Activated naive CD4-positive, alpha-beta T cell treated with anti-CD3 and anti-CD28 coated beads for 36 hours (primary cell): ENCODE measurements around the gene IDI2. TPM values are rescaled to one million over a fixed set of nuclear protein-coding genes. Genes with fewer than 3 reads are reported as not detected.
"Not testable (repeated sequence)": the region's sequence is repeated elsewhere in the genome, so short reads cannot be mapped to it uniquely, and the experiment has no call there.

Experiments
- CTCF ChIA-PET: fragments of 350-600 bp; sonication (Branson Sonifier 250); formaldehyde crosslinking; loops from one replicate; lab custom pipeline; 2021; ENCODE audit warnings: antibody characterized with exemption; lab: Charles Lee
- DNase-seq: peaks from one replicate; pipeline ENCODE4 v3.0.0-alpha.2; 2020
- H3K27ac Mint-ChIP-seq: one replicate; pipeline ENCODE4 v1.8.0; 2021; ENCODE audit warnings: mild to moderate bottlenecking, mixed read lengths
- H3K27me3 Mint-ChIP-seq: one replicate; pipeline ENCODE4 v1.8.0; 2021; ENCODE audit warnings: low read depth, mixed read lengths
- H3K36me3 Mint-ChIP-seq: one replicate; pipeline ENCODE4 v1.8.0; 2021; ENCODE audit warnings: low read depth, mixed read lengths
- H3K4me1 Mint-ChIP-seq: one replicate; pipeline ENCODE4 v1.8.0; 2021; ENCODE audit warnings: low read depth, mixed read lengths
- H3K4me3 Mint-ChIP-seq: one replicate; pipeline ENCODE4 v1.8.0; 2021; ENCODE audit warnings: mild to moderate bottlenecking, moderate library complexity, mixed read lengths
- H3K9me3 Mint-ChIP-seq: one replicate; pipeline ENCODE4 v1.8.0; 2021; ENCODE audit warnings: mixed read lengths
- intact Hi-C: fragments of 100-400 bp; cut with micrococcal nuclease; formaldehyde crosslinking; loops from one replicate; pipeline ENCODE4 v1.15.1; 2023
- total RNA-seq, 2 experiments: library from RNA; stranded (reverse); gene quantifications; one replicate each; pipeline ENCODE4 v1.2.3, GENCODE V29; 2021

The IDI2 gene
- total RNA-seq, 2 experiments from 2014 or later, result not detected

DNA sequence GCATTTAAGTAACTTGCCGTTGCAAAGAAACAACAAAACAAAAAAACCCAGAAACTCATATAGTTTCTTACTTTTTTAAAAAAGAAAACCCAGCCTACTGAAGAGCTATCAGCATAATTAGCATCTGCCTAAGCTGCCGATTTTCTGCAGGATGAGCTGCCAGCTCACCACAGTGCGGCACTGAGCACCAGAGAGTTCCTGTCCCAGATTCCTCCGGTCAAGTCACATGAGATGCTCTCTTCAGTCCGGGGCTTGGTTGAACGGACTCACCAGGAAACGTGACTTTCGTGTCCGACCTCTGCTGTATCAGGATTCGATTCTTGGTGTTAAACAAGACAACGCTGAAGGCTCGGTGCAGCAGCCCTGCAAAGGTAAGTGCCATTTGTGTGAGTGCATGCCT lies 3.2 kb downstream of the IDI2 start:
- H3K9me3 Mint-ChIP-seq, result no peaks in the 10 kb centered on the region
- intact Hi-C loops, result no loop called here
- H3K4me3 Mint-ChIP-seq, result no peak overlapping the region
- CTCF ChIA-PET, result no interaction called here
- H3K27me3 Mint-ChIP-seq, result no peaks in the 10 kb centered on the region
- peaks cover 47% of the 10 kb centered on the region for H3K36me3 Mint-ChIP-seq
- no peak overlapping the region for H3K27ac Mint-ChIP-seq
- no peaks in the 10 kb centered on the region for H3K4me1 Mint-ChIP-seq
- DNase-seq, result no peak

DNA sequence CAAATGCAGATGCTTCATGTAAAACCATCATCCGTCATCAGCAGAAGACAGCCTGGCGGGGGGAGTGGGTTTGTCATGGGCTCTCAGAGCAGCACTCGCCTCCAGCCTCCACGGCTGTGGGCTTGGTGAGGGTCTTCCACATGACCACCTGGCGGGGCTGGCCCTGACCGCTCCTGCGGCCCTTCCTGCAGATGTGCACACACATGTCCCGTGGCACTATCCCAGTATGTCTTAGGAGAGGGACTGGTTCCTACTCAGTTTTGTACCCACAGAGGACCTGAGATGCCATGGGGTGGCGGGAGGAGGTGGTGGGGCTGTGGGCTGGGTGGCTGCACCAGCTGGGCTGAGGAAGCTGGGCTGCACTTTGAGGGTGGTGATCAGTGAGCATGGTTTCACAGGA lies 4.7 kb downstream of the IDI2 start:
- intact Hi-C loops, result no loop called here
- H3K27ac Mint-ChIP-seq, result no peak overlapping the region
- no peak for DNase-seq
- CTCF ChIA-PET, result no interaction called here
- no peaks in the 10 kb centered on the region for H3K9me3 Mint-ChIP-seq
- no peaks in the 10 kb centered on the region for H3K4me1 Mint-ChIP-seq
- no peaks in the 10 kb centered on the region for H3K27me3 Mint-ChIP-seq
- H3K4me3 Mint-ChIP-seq, result no peak overlapping the region
- peaks cover 58% of the 10 kb centered on the region for H3K36me3 Mint-ChIP-seq

DNA sequence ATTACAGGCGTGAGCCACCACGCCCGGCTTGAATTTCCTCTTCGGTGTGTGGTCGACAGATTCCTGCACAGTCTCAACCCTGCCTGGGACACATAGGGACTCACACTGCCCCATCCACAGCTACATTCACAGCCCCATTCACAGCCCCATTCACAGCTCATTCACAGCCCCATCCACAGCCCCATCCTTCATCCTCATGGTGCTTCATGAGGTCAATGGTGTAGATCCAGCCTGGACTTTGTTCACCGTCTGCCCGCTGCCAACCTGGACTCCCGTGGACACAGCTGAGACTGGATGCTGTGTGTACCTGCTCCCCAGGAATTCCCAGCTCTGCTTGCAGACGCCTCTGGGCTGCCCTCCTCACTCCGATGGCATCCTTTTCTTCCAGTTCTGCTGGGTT lies 5.2 kb downstream of the IDI2 start:
- Mint-ChIP-seq H3K4me3 (no peak overlapping the region), H3K36me3 (peaks cover 60% of the 10 kb centered on the region), H3K9me3 (no peaks in the 10 kb centered on the region), H3K27ac (no peak overlapping the region), H3K4me1 (no peaks in the 10 kb centered on the region), H3K27me3 (no peaks in the 10 kb centered on the region)
- CTCF ChIA-PET, result no interaction called here
- intact Hi-C loops, result no loop called here
- DNase-seq, result no peak

DNA sequence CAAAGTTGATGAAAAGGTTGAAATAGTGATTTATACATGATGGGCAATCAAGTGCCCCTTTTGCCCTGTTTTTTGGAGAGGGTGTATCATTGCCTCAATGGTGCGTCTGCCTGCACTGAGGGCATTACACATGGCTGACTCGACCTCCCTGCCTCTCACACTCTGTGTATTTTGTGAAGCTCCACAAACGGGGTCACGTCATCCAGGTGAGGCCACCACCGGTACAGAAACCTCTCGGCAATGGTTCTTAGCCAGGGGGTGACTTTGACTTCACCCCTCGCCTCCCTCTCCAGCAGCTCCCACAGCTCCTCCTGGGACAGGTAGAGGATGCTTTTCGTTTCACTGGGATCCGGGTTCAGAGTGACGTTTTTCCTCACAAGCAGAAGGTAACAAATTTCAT lies 6.3 kb downstream of the IDI2 start:
- Mint-ChIP-seq H3K4me3 (no peak overlapping the region), H3K27me3 (no peaks in the 10 kb centered on the region), H3K36me3 (peaks cover 56% of the 10 kb centered on the region), H3K27ac (no peak overlapping the region), H3K9me3 (no peaks in the 10 kb centered on the region), H3K4me1 (no peaks in the 10 kb centered on the region)
- CTCF ChIA-PET, result no interaction called here
- intact Hi-C loops, result no loop called here
- no peak for DNase-seq

DNA sequence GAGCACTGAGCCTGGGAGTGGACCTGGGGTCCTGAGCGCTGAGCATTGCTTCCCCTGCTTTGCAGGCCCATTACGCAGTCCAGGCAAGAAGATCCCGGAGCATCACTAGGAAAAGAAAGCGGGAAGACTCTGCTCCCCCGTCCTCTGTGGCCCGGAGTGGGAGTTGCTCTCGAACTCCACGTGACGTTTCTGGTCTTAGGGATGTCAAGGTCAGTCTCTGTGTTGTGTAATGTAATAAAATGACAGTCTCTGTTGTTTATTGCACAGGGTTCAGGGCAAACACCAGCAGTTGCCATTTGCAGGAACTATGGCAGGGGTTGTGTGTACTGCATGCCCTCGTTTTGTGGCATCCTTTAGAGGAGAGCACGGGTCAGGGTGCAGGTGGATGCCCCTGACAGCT lies 10.0 kb downstream of the IDI2 start:
- no peak for DNase-seq
- intact Hi-C loops, result no loop called here
- CTCF ChIA-PET, result no interaction called here

DNA sequence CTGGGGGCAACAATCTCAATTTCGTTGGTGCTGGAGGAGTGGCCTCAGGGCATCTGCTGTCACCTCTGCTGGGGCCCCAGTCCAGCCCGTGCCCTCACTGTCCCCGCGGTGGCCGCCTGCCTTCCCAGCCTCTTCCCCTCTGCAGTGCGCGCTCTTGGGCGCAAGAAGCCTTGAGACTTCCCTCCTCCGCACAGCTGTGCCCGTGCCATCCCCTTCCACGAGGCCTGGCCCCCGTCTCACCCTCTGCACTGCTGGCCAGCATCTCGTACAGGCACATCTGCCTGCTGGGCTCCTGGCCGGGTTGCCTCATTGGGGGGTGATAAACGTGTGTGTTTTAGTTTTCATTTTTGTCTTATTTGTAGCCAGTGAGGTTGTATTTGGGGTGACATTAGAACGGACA lies 14.0 kb downstream of the IDI2 start:
- Mint-ChIP-seq H3K9me3 (no peaks in the 10 kb centered on the region), H3K36me3 (peaks cover 63% of the 10 kb centered on the region), H3K27ac (no peak overlapping the region), H3K4me3 (no peak overlapping the region), H3K27me3 (no peaks in the 10 kb centered on the region), H3K4me1 (peaks cover 5% of the 10 kb centered on the region)
- no peak for DNase-seq
- CTCF ChIA-PET, result no interaction called here
- intact Hi-C loops, result no loop called here

More for the DNA sequence above, 10.0 kb downstream of the IDI2 start:
- peaks cover 70% of the 10 kb centered on the region for H3K36me3 Mint-ChIP-seq
- no peaks in the 10 kb centered on the region for H3K4me1 Mint-ChIP-seq
- no peak overlapping the region for H3K27ac Mint-ChIP-seq
- H3K9me3 Mint-ChIP-seq, result no peaks in the 10 kb centered on the region
- no peaks in the 10 kb centered on the region for H3K27me3 Mint-ChIP-seq
- no peak overlapping the region for H3K4me3 Mint-ChIP-seq

DNA sequence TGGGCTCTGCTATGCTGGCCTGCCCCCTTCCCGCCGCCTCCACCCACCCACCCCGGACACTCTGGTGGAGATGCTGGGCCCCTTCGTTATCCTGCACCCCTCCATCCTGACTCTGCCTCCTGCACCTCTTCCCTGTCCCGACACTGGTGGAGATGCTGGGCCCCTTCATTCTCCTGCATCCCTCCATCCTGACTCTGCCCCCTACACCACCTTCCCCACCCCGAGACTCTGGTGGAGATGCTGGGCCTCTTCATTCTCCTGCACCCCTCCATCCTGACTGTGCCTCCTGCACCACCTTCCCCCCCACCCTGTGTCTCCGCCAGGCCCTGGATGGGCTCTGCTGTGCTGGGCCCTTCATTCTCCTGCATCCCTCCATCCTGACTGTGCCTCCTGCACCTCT lies 15.0 kb downstream of the IDI2 start:
- CTCF ChIA-PET, result no interaction called here
- intact Hi-C loops, result no loop called here
- Mint-ChIP-seq H3K4me1 (peaks cover 5% of the 10 kb centered on the region), H3K36me3 (peaks cover 57% of the 10 kb centered on the region), H3K4me3 (no peak overlapping the region), H3K27ac (no peak overlapping the region), H3K9me3 (no peaks in the 10 kb centered on the region), H3K27me3 (no peaks in the 10 kb centered on the region)
- DNase-seq, result no peak

DNA sequence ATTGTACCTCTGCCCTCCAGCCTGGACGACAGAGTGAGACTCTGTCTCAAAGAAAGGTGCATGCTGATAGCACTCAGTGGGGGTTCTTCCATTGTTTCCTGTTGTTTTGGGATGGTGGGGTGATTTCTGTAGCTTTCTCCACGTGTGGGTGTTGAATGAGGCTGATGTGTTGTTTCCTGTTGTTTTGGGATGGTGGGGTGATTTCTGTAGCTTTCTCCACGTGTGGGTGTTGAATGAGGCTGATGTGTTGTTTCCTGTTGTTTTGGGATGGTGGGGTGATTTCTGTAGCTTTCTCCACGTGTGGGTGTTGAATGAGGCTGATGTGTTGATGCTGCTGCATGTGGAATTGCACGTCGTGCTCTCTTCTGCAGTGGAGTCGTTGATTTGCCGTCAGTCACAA lies 15.7 kb downstream of the IDI2 start:
- CTCF ChIA-PET, H3K4me1 Mint-ChIP-seq, H3K27me3 Mint-ChIP-seq, H3K9me3 Mint-ChIP-seq, DNase-seq, H3K27ac Mint-ChIP-seq, H3K4me3 Mint-ChIP-seq: not testable (repeated sequence)
- intact Hi-C loops, result loop anchor here (10.0 kb wide), 1 partner anchor 175 kb away; no protein-coding TSS in a partner anchor
- peaks cover 61% of the 10 kb centered on the region for H3K36me3 Mint-ChIP-seq

DNA sequence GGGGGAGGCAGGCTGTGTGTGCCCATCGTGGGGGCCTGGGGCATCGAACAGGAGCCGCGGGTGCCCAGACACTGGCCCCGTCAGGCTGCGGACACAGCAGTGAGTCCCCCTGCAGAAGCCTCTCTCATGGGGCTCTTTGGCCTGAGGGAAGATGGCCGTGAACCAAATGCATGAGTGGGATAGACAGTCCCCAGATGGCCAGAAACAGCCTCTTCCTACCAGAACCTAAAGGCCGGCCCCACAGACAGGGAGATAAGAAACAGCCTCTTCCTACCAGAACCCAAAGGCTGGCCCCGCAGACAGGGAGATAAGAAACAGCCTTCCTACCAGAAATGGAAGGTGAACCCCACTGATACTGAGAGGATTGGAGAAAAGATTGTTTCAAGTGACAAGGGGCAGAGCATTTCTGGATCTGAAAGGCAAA lies 16.6 kb downstream of the IDI2 start:
- Mint-ChIP-seq H3K9me3 (no peaks in the 10 kb centered on the region), H3K27me3 (no peaks in the 10 kb centered on the region), H3K36me3 (peaks cover 59% of the 10 kb centered on the region), H3K4me3 (no peak overlapping the region), H3K27ac (peak overlapping the region; percentile 60), H3K4me1 (peaks cover 5% of the 10 kb centered on the region)
- CTCF ChIA-PET, result no interaction called here
- DNase-seq, result no peak
- intact Hi-C loops, result loop anchor here (10.0 kb wide), 1 partner anchor 174 kb away; no protein-coding TSS in a partner anchor

DNA sequence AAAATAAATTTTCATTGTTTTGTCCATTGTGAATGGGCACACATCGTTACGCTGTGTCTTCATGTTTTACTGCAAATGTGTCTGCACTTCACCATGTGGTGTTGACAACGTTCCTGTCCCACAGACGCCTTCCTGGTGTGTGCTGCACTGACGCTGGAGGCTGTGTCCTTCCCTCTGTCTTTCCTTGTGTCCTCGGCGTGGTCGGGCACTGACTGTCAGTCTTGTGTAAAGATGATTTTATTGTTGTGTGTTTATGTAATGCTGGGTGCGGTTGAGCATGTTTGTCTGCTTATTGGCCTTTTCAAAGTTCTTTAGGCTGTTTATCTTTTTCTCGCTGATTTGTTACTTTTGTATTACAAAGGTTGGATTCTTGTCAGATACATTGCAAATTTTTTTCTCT lies 18.1 kb downstream of the IDI2 start:
- Mint-ChIP-seq H3K9me3 (no peaks in the 10 kb centered on the region), H3K36me3 (peaks cover 65% of the 10 kb centered on the region), H3K27ac (no peak overlapping the region), H3K4me1 (peaks cover 5% of the 10 kb centered on the region), H3K27me3 (no peaks in the 10 kb centered on the region), H3K4me3 (no peak overlapping the region)
- intact Hi-C loops, result loop anchor here (10.0 kb wide), 1 partner anchor 173 kb away; no protein-coding TSS in a partner anchor
- CTCF ChIA-PET, result no interaction called here
- DNase-seq, result no peak

DNA sequence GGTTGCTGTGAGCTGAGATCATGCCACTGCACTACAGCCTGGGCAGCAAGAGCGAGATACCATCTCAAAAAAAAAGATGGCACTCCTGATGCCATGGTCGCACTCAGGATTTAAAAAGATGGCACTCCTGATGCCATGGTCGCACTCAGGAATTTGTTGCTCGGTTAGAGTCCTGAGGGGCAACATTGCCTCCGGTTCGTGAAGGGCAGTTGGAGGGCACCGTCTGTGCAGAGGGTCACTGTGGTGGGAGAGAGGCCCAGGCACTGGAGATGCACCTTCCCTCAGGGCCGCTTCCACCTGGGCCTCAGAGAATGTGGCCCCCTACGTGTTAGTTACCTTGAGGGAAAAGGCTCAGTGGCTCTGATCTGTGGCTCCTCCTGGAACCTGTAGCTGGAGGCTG lies 19.1 kb downstream of the IDI2 start:
- peaks cover 65% of the 10 kb centered on the region for H3K36me3 Mint-ChIP-seq
- intact Hi-C loops, result loop anchor here (10.0 kb wide), 1 partner anchor 172 kb away; no protein-coding TSS in a partner anchor
- no peak overlapping the region for H3K27ac Mint-ChIP-seq
- peaks cover 9% of the 10 kb centered on the region for H3K4me1 Mint-ChIP-seq
- H3K4me3 Mint-ChIP-seq, result no peak overlapping the region
- CTCF ChIA-PET, result no interaction called here
- H3K9me3 Mint-ChIP-seq, result peaks cover 1% of the 10 kb centered on the region
- no peak for DNase-seq
- H3K27me3 Mint-ChIP-seq, result no peaks in the 10 kb centered on the region

DNA sequence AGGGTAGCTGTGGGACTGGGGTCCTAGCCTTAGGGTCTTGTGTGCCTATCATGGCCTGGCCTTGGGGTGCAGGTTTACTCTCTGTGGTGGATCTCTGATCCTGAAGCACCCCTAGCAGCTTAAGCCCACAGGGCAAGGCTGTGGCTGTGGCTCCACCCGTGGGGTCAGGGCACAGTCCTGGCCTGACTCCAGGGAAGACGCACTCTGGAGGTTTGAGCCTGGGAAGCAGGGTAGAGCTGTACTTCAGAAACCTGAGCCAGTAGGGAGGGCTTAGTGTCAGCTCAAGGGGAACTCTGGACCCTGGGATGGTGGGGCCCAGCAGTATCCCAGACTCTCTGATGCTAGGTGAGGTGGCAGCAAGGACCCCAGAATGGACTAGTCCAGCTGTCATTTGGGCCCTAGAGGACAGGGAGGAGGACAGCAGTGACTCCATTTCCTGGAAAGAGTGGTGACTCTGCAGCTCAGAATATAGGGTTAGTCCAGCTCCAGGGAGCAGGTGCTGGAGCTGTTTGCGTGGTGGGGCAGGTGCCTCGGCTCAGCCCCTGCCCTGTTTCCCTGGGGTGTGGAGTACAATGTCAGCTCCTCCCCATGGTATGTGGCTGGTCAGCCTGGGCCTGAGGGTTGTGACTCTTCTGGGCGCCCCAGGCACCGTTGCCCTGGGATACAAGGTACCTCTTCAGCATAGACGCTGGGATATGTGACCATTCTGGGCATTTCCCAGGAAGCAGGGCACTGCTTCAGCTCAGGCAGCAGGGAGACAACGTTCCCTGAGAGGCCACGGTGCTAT lies 21.6 kb downstream of the IDI2 start:
- DNase-seq, result no peak
- Mint-ChIP-seq H3K36me3 (peaks cover 69% of the 10 kb centered on the region), H3K9me3 (peaks cover 8% of the 10 kb centered on the region), H3K4me3 (no peak overlapping the region), H3K27me3 (no peaks in the 10 kb centered on the region), H3K27ac (no peak overlapping the region), H3K4me1 (peaks cover 14% of the 10 kb centered on the region)
- CTCF ChIA-PET, result no interaction called here
- intact Hi-C loops, result loop anchor here (10.0 kb wide), 1 partner anchor 169 kb away; no protein-coding TSS in a partner anchor

DNA sequence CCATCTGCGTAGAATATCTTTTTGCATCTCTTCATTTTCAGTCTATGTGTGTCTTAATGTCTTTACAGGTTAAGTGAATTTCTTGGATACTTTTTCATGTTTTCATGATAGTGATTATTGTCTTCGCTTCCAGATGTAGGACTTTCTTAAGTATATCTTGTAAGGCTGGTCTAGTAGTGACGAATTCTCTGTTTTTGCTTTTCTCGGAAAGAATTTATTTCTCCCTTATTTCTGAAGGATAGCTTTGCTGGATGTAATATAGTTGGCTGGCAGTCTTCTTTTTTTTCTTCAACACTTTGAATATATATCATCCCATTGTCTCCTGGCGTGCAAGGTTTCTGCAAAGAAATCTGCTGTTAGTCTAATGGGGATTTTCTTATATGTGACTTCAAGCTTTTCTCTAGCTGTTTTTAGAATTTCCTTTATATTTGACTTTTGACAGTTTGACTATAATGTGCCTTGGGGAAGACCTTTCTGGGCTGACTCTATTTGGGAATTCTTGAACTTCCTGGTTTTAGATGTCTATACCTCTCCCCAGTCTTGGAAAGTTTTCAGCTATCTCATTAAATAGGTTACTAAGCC lies 23.1 kb downstream of the IDI2 start:
- DNase-seq, result no peak
- H3K4me3 Mint-ChIP-seq, result no peak overlapping the region
- intact Hi-C loops, result loop anchor here (10.0 kb wide), 1 partner anchor 168 kb away; no protein-coding TSS in a partner anchor
- H3K9me3 Mint-ChIP-seq, result peaks cover 8% of the 10 kb centered on the region
- H3K27ac Mint-ChIP-seq, result no peak overlapping the region
- peaks cover 75% of the 10 kb centered on the region for H3K36me3 Mint-ChIP-seq
- CTCF ChIA-PET, result interaction anchor here (0.9 kb wide), 1 partner anchor 34 kb away, joined by 3 read pairs; no protein-coding TSS in a partner anchor
- H3K4me1 Mint-ChIP-seq, result peaks cover 14% of the 10 kb centered on the region
- H3K27me3 Mint-ChIP-seq, result no peaks in the 10 kb centered on the region
